Loucy (cell line): ENCODE results near the gene MCCC2.
A peak's percentile ranks its signal among the peaks of the same experiment; 100 is the strongest.
"Not testable (repeated sequence)": the region's sequence is repeated elsewhere in the genome, so short reads cannot be mapped to it uniquely, and the experiment has no call there.

ENCODE experiments used
- H2AFZ ChIP-seq: fragments of 200-600 bp; sonication (generic); 2 replicates; pipeline ENCODE4 v1.6.0; 2016; ENCODE audit warnings: antibody characterized with exemption, mild to moderate bottlenecking, low read length, moderate library complexity
- H3F3A ChIP-seq: fragments of 200-600 bp; 2 replicates; pipeline ENCODE4 v1.6.0; 2016; ENCODE audit warnings: antibody characterized with exemption, low read depth, mild to moderate bottlenecking
- H3K27me3 ChIP-seq: fragments of 200-600 bp; sonication (generic); 2 replicates; pipeline ENCODE4 v1.6.1; 2014; ENCODE audit warnings: low read length, mild to moderate bottlenecking; ENCODE audit not compliant: insufficient read depth, poor library complexity, severe bottlenecking
- H3K36me3 ChIP-seq: fragments of 200-600 bp; sonication (generic); 2 replicates; pipeline ENCODE4 v1.6.1; 2016; ENCODE audit warnings: low read length; ENCODE audit not compliant: insufficient read depth
- H3K4me1 ChIP-seq: fragments of 200-600 bp; sonication (generic); 2 replicates; pipeline ENCODE4 v1.5.1; 2014; ENCODE audit warnings: low read length, mild to moderate bottlenecking; ENCODE audit not compliant: insufficient read depth, poor library complexity, severe bottlenecking
- H3K4me2 ChIP-seq: fragments of 200-600 bp; sonication (generic); 2 replicates; pipeline ENCODE4 v1.6.0; 2014; ENCODE audit warnings: antibody characterized with exemption, low read length, low read depth, mild to moderate bottlenecking; ENCODE audit not compliant: poor library complexity, severe bottlenecking
- H3K4me3 ChIP-seq: fragments of 200-600 bp; sonication (generic); 2 replicates; pipeline ENCODE4 v1.5.1; 2014; ENCODE audit warnings: low read length, mild to moderate bottlenecking, mixed read lengths; ENCODE audit not compliant: poor library complexity, severe bottlenecking
- H3K79me2 ChIP-seq: fragments of 200-600 bp; sonication (generic); 2 replicates; pipeline ENCODE4 v1.6.1; 2014; ENCODE audit warnings: low read length; ENCODE audit not compliant: insufficient read depth
- H3K9ac ChIP-seq: fragments of 200-600 bp; sonication (generic); 2 replicates; pipeline ENCODE4 v1.6.0; 2014; ENCODE audit warnings: mild to moderate bottlenecking, low read depth, low read length, moderate library complexity; ENCODE audit not compliant: poor library complexity, severe bottlenecking
- H3K9me2 ChIP-seq: fragments of 200-600 bp; sonication (generic); replicated peaks from 2 replicates; pipeline ENCODE4 v1.6.1; 2016; ENCODE audit warnings: low read depth, low read length, mixed read lengths
- H3K9me3 ChIP-seq: fragments of 200-600 bp; sonication (generic); 2 replicates; pipeline ENCODE4 v1.6.1; 2014; ENCODE audit warnings: mild to moderate bottlenecking, antibody characterized with exemption, low read length, low read depth; ENCODE audit not compliant: insufficient read depth
- H4K20me1 ChIP-seq: fragments of 200-600 bp; sonication (generic); 2 replicates; pipeline ENCODE4 v1.6.0; 2014; ENCODE audit warnings: antibody characterized with exemption, low read length, mild to moderate bottlenecking; ENCODE audit not compliant: insufficient read depth, poor library complexity, severe bottlenecking
- CTCF ChIP-seq: fragments of 200-600 bp; sonication (generic); conservative IDR thresholded peaks from 2 replicates; pipeline ENCODE4 v1.5.1; 2014; ENCODE audit warnings: mild to moderate bottlenecking, antibody characterized with exemption, low read length
- EZH2phosphoT487 ChIP-seq: fragments of 200-600 bp; IDR thresholded peaks from 2 replicates; pipeline ENCODE4 v1.6.1; 2018; ENCODE audit warnings: antibody characterized with exemption, mild to moderate bottlenecking, moderate library complexity, borderline replicate concordance

Gene MCCC2

GRCh38 chr5:71586941-71587765, at the start of gene MCCC2:
MCCC2 (plus strand) TSS chr5:71587340; CDS start chr5:71587426, 86 bp downstream.
- H4K20me1 ChIP-seq: peaks cover 20% of the 10 kb centered on the region
- H3K9me2 ChIP-seq: no peaks in the 10 kb centered on the region
- no peaks in the 10 kb centered on the region for H3K27me3 ChIP-seq
- no peaks in the 10 kb centered on the region for H3K36me3 ChIP-seq
- H3K79me2 ChIP-seq: peaks cover 47% of the 10 kb centered on the region
- H3K4me1 ChIP-seq: peaks cover 36% of the 10 kb centered on the region
- H3K4me2 ChIP-seq: peak within 1 kb of the TSS; percentile 83
- H3K9me3 ChIP-seq: no peaks in the 10 kb centered on the region
- TF ChIP-seq CTCF (no peak), EZH2phosphoT487 (no peak)
- peak within 1 kb of the TSS; percentile 84 for H3K9ac ChIP-seq
- no peaks in the 10 kb centered on the region for H3F3A ChIP-seq
- H3K4me3 ChIP-seq: peak within 1 kb of the TSS; percentile 82
- peak within 1 kb of the TSS; percentile 81 for H2AFZ ChIP-seq

GRCh38 chr5:71537687-71538086, 49.5 kb upstream of the MCCC2 start:
- no peaks in the 10 kb centered on the region for H4K20me1 ChIP-seq
- no peaks in the 10 kb centered on the region for H3K79me2 ChIP-seq
- no peak overlapping the region for H3K4me3 ChIP-seq
- no peaks in the 10 kb centered on the region for H3K9me2 ChIP-seq
- no peak overlapping the region for H2AFZ ChIP-seq
- no peak overlapping the region for H3K9ac ChIP-seq
- TF ChIP-seq EZH2phosphoT487 (no peak), CTCF (no peak)
- no peak overlapping the region for H3K4me2 ChIP-seq
- H3K36me3 ChIP-seq: peaks cover 67% of the 10 kb centered on the region; the same call in 1 of the 2 replicates
- H3K4me1 ChIP-seq: peaks cover 6% of the 10 kb centered on the region
- no peaks in the 10 kb centered on the region for H3K9me3 ChIP-seq
- no peaks in the 10 kb centered on the region for H3K27me3 ChIP-seq
- H3F3A ChIP-seq: no peaks in the 10 kb centered on the region

- not testable (repeated sequence) for H4K20me1 ChIP-seq, H3K9ac ChIP-seq, H3K9me3 ChIP-seq, H3K9me2 ChIP-seq, H2AFZ ChIP-seq, H3K79me2 ChIP-seq, H3K4me3 ChIP-seq, H3F3A ChIP-seq, H3K4me2 ChIP-seq, H3K27me3 ChIP-seq, H3K4me1 ChIP-seq
- peaks cover 64% of the 10 kb centered on the region; the same call in 1 of the 2 replicates for H3K36me3 ChIP-seq
Observed at GRCh38 chr5:71550885-71551284, 36.3 kb upstream of the MCCC2 start.

GRCh38 chr5:71551582-71551981, 35.6 kb upstream of the MCCC2 start:
- not testable (repeated sequence) for H3K27me3 ChIP-seq, H3K4me2 ChIP-seq, H3K79me2 ChIP-seq, H4K20me1 ChIP-seq, H3K9ac ChIP-seq, H3K4me1 ChIP-seq, H3F3A ChIP-seq, H3K9me3 ChIP-seq, H3K4me3 ChIP-seq, H3K9me2 ChIP-seq, H2AFZ ChIP-seq
- H3K36me3 ChIP-seq: peaks cover 57% of the 10 kb centered on the region; the same call in 1 of the 2 replicates

GRCh38 chr5:71552026-71552749, 35.0 kb upstream of the MCCC2 start:
- not testable (repeated sequence) for H3K4me3 ChIP-seq, H3K27me3 ChIP-seq, H3F3A ChIP-seq, H4K20me1 ChIP-seq, H3K4me2 ChIP-seq, H2AFZ ChIP-seq, H3K79me2 ChIP-seq, H3K9ac ChIP-seq, H3K4me1 ChIP-seq, H3K9me3 ChIP-seq, H3K9me2 ChIP-seq
- H3K36me3 ChIP-seq: peaks cover 56% of the 10 kb centered on the region; the same call in 1 of the 2 replicates
